HepG2 (cell line): ENCODE measurements around the gene MAN1B1. TPM values are rescaled to one million over a fixed set of nuclear protein-coding genes. Genes with fewer than 3 reads are reported as not detected.

ENCODE experiments used
- EEA1 ChIP-seq: sonication (generic); formaldehyde crosslinking; IDR thresholded peaks from 2 replicates; pipeline ENCODE4 v1.5.1; 2020; ENCODE audit warnings: mild to moderate bottlenecking, missing genetic modification reagents, borderline replicate concordance
- EZH2 ChIP-seq: conservative IDR thresholded peaks from 2 replicates; pipeline ENCODE4 v1.6.1; 2012; ENCODE audit warnings: mild to moderate bottlenecking, low read depth, low read length, moderate library complexity
- GRHL1 ChIP-seq: sonication (generic); formaldehyde crosslinking; conservative IDR thresholded peaks from 2 replicates; pipeline ENCODE4 v1.8.0; 2022; ENCODE audit warnings: missing genetic modification reagents
- KAT2B ChIP-seq: fragments of 150-350 bp; IDR thresholded peaks from 2 replicates; pipeline ENCODE4 v1.6.1; 2014; ENCODE audit warnings: low read depth, low read length, borderline replicate concordance
- NR1H2 ChIP-seq: sonication (generic); formaldehyde crosslinking; IDR thresholded peaks from 2 replicates; pipeline ENCODE4 v1.8.1; 2022; ENCODE audit warnings: low read depth, missing genetic modification reagents, borderline replicate concordance
- POLR2AphosphoS2 ChIP-seq: IDR thresholded peaks from 2 replicates; pipeline ENCODE4 v1.6.1; 2011; ENCODE audit warnings: low read depth, low read length, improper control_type of control experiment
- ZBED4 ChIP-seq: sonication (generic); formaldehyde crosslinking; IDR thresholded peaks from 2 replicates; pipeline ENCODE4 v1.4.0; 2020; ENCODE audit warnings: missing genetic modification reagents, borderline replicate concordance
- ZEB1 ChIP-seq: IDR thresholded peaks from 2 replicates; pipeline ENCODE4 v1.6.1; 2012; ENCODE audit warnings: mild to moderate bottlenecking, low read depth, inconsistent platforms; ENCODE audit not compliant: insufficient replicate concordance
- ZFAT ChIP-seq: sonication (generic); formaldehyde crosslinking; conservative IDR thresholded peaks from 2 replicates; pipeline ENCODE4 v1.8.1; 2023; ENCODE audit warnings: missing genetic modification reagents, inconsistent platforms
- ZNF18 ChIP-seq: sonication (generic); formaldehyde crosslinking; IDR thresholded peaks from 2 replicates; pipeline ENCODE4 v1.8.0; 2022; ENCODE audit warnings: mild to moderate bottlenecking, missing genetic modification reagents; ENCODE audit not compliant: insufficient replicate concordance
- ZNF343 ChIP-seq: sonication (generic); formaldehyde crosslinking; IDR thresholded peaks from 2 replicates; pipeline ENCODE4 v1.4.0; 2020; ENCODE audit warnings: mild to moderate bottlenecking, missing genetic modification reagents
- ZNF670 ChIP-seq: sonication (generic); formaldehyde crosslinking; IDR thresholded peaks from 2 replicates; pipeline ENCODE4 v1.8.0; 2022; ENCODE audit warnings: mild to moderate bottlenecking, missing genetic modification reagents, borderline replicate concordance
- ZNF878 ChIP-seq: sonication (generic); formaldehyde crosslinking; IDR thresholded peaks from 2 replicates; pipeline ENCODE4 v1.8.1; 2023; ENCODE audit warnings: mild to moderate bottlenecking, missing genetic modification reagents, moderate library complexity
- polyA plus RNA-seq, 8 experiments: library from polyadenylated mRNA; depleted of rRNA in 3 of 8; stranded (reverse) in 7 of 8; unstranded in 1 of 8; fragments of >200 nt; fragmentation: Illumina TruSeq in 4 of 8; extraction: Trizol in 4 of 8; gene quantifications; 2 replicates each; pipeline versions ENCODE4 v1.2.1 to v1.2.3, GENCODE V29; 2011 to 2016; ENCODE audit warnings: low read depth in 4 of 8, missing spikeins in 1 of 8, mixed read lengths in 1 of 8; ENCODE audit not compliant: insufficient read depth in 1 of 8
- total RNA-seq, 5 experiments: library from RNA; depleted of rRNA; stranded (reverse); fragments of >200 nt; fragmentation: Illumina TruSeq; extraction: Trizol; gene quantifications; 2 replicates each; pipeline ENCODE4 v1.2.3, GENCODE V29; 2016; ENCODE audit warnings: low read depth in 1 of 5
- TF ChIP-seq, protein P1 (sequence below): sonication (generic); formaldehyde crosslinking; IDR thresholded peaks from 2 replicates; pipeline ENCODE4 v1.5.1; 2020; ENCODE audit warnings: mild to moderate bottlenecking, moderate library complexity, missing genetic modification reagents
- TF ChIP-seq, protein P2 (sequence below): sonication (generic); formaldehyde crosslinking; IDR thresholded peaks from 2 replicates; pipeline ENCODE4 v1.4.0; 2020; ENCODE audit warnings: mild to moderate bottlenecking, missing genetic modification reagents, borderline replicate concordance
- TF ChIP-seq, protein P3 (sequence below): sonication (generic); formaldehyde crosslinking; IDR thresholded peaks from 2 replicates; pipeline ENCODE4 v1.8.1; 2023; ENCODE audit warnings: mild to moderate bottlenecking, missing genetic modification reagents

The MAN1B1 gene
- total and polyA plus RNA-seq, 2 of the 13 experiments (the other 11 are each of a cell fraction or from before 2014, with no cell fraction given) = 48.9 to 59.5 TPM

DNA sequence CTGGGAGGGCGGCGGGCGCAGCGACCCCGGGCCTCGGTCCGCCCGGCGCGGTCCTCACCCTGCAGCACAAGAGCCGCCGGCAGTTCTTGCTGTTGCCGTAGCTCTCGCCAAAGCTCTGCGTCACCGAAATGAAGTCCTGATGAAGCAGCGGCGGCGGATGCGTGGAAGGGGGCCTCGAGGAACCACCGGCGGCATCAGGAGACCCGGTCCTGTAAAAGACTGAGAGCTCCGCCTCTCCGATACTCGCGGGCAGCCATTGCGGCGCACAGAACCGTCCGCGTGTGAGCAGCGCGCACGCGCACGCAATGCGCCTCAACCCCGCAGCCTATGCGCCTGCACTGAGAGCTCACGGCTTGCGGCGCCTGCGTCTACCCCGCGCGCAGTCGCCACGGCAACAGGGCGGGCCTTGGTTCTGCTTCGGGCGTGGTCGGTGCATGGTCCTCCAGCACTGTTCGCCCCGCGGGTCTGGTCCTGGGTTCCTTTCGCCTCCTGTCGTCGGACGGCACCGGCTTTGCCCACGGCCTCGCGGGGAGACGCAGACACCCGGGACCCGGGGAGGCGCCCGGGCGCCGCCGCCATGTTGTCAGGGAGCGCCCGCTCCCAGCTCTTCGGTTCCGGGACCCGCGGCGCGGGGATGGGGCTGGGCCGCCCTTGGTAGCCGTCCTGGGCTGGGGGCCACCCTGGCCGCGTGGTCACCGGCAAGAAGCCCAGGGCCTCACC, 42.8 kb downstream of the MAN1B1 start (continued):
- TF ChIP-seq, protein P1, sequence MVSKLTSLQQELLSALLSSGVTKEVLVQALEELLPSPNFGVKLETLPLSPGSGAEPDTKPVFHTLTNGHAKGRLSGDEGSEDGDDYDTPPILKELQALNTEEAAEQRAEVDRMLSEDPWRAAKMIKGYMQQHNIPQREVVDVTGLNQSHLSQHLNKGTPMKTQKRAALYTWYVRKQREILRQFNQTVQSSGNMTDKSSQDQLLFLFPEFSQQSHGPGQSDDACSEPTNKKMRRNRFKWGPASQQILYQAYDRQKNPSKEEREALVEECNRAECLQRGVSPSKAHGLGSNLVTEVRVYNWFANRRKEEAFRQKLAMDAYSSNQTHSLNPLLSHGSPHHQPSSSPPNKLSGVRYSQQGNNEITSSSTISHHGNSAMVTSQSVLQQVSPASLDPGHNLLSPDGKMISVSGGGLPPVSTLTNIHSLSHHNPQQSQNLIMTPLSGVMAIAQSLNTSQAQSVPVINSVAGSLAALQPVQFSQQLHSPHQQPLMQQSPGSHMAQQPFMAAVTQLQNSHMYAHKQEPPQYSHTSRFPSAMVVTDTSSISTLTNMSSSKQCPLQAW (CRISPR knock-in tag) = peak; percentile 84
- TF ChIP-seq, protein P2, sequence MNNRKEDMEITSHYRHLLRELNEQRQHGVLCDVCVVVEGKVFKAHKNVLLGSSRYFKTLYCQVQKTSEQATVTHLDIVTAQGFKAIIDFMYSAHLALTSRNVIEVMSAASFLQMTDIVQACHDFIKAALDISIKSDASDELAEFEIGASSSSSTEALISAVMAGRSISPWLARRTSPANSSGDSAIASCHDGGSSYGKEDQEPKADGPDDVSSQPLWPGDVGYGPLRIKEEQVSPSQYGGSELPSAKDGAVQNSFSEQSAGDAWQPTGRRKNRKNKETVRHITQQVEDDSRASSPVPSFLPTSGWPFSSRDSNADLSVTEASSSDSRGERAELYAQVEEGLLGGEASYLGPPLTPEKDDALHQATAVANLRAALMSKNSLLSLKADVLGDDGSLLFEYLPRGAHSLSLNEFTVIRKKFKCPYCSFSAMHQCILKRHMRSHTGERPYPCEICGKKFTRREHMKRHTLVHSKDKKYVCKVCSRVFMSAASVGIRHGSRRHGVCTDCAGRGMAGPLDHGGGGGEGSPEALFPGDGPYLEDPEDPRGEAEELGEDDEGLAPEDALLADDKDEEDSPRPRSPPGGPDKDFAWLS (CRISPR knock-in tag) = no peak
- no peak for TF ChIP-seq ZEB1
- no peak for TF ChIP-seq NR1H2 (CRISPR knock-in tag)
- TF ChIP-seq ZNF18 (CRISPR knock-in tag) = peak; percentile 27
- peak; percentile 81; the same call in 1 of the 2 replicates for TF ChIP-seq EEA1 (CRISPR knock-in tag)
- TF ChIP-seq GRHL1 (CRISPR knock-in tag) = no peak
- TF ChIP-seq ZNF878 (CRISPR knock-in tag) = no peak
- TF ChIP-seq ZFAT (CRISPR knock-in tag) = no peak
- TF ChIP-seq ZNF343 (CRISPR knock-in tag) = 0 out of 2 replicates have a peak, but pooled peaks have one; percentile 17
- TF ChIP-seq POLR2AphosphoS2 = no peak
- TF ChIP-seq ZBED4 (CRISPR knock-in tag) = no peak; the same call in 1 of the 2 replicates
- TF ChIP-seq EZH2 = no peak
- no peak for TF ChIP-seq ZNF670 (CRISPR knock-in tag)
- TF ChIP-seq KAT2B = no peak
- TF ChIP-seq, protein P3, sequence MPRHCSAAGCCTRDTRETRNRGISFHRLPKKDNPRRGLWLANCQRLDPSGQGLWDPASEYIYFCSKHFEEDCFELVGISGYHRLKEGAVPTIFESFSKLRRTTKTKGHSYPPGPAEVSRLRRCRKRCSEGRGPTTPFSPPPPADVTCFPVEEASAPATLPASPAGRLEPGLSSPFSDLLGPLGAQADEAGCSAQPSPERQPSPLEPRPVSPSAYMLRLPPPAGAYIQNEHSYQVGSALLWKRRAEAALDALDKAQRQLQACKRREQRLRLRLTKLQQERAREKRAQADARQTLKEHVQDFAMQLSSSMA = no peak
